ENCODE results near the gene RETREG1.

RETREG1 gene

DNA sequence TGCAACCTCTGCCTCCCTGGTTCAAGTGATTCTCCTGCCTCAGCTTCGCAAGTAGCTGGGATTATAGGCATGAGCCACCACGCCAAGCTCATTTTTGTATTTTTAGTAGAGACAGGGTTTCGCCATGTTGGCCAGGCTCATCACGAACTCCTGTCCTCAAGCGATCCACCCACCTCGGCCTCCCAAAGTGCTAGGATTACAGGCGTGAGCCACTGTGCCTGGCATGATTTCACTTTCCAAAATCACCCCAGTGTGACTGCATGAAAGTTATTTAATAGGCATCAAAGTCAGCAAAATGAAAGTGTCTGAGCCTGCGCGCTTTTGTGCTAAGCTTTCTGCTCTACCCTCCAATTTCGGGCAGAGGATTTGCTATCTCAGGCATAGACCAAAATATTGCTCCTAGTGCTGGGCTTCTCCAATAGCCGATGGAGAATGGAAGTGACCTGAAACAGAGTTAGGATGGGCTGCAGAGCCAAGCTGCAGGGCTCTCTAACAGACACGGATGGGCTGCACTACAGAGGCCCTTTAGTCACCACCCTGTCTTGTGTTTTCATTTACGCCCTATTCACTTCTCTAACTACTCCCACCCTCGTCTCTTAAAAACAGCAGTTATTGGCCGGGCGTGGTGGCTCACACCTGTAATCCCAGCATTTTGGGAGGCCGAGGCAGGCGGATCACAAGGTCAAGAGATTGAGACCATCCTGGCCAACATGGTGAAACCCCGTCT lies 44.3 kb downstream of the RETREG1 start:
- H3K27ac ChIP-seq (ENCODE audit: low read depth, low read length), result no peak overlapping the region
- no peak overlapping the region for H3K9ac ChIP-seq (ENCODE audit: low read depth in 1 of 2, low read length in 2 of 2)
- peaks cover 0 to 6% of the 10 kb centered on the region in 2 donors for H3K4me1 ChIP-seq (ENCODE audit: control insufficient read depth in 1 of 2, insufficient read depth in 2 of 2, low read length in 2 of 2)
- no peak overlapping the region for H3K4me3 ChIP-seq (ENCODE audit: low read depth in 1 of 2, low read length in 2 of 2)
- no peaks in the 10 kb centered on the region for H3K27me3 ChIP-seq (ENCODE audit: control insufficient read depth in 1 of 2, insufficient read depth in 2 of 2, low read length in 2 of 2)
- no peaks in the 10 kb centered on the region for H3K9me3 ChIP-seq (ENCODE audit: control insufficient read depth in 1 of 2, low read length in 2 of 2)
- no peaks in the 10 kb centered on the region for H3K36me3 ChIP-seq (ENCODE audit: control insufficient read depth in 1 of 2, insufficient read depth in 2 of 2, low read length in 2 of 2)

DNA sequence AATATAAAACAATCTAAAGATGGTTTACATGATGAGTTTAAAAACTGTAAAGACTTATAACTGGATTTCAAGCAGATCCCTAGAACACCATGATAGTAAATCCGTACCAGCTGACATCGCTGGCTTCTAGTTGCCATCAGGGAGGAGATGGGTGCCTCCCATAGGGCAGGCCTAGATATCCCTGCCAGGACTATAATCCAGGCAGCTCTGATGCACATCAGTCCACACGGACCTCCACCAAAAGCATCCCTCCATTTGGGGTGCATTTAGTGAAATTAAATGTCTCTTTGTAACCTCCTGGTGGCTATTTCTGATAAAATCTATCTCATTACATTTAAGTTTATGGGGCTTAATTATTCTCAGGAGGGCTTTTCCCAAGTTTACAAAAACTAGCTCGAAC lies 45.8 kb downstream of the RETREG1 start:
- Histone ChIP-seq H3K9ac (ENCODE audit: low read depth in 1 of 2, low read length in 2 of 2) (no peak overlapping the region), H3K36me3 (ENCODE audit: control insufficient read depth in 1 of 2, insufficient read depth in 2 of 2, low read length in 2 of 2) (no peaks in the 10 kb centered on the region)

DNA sequence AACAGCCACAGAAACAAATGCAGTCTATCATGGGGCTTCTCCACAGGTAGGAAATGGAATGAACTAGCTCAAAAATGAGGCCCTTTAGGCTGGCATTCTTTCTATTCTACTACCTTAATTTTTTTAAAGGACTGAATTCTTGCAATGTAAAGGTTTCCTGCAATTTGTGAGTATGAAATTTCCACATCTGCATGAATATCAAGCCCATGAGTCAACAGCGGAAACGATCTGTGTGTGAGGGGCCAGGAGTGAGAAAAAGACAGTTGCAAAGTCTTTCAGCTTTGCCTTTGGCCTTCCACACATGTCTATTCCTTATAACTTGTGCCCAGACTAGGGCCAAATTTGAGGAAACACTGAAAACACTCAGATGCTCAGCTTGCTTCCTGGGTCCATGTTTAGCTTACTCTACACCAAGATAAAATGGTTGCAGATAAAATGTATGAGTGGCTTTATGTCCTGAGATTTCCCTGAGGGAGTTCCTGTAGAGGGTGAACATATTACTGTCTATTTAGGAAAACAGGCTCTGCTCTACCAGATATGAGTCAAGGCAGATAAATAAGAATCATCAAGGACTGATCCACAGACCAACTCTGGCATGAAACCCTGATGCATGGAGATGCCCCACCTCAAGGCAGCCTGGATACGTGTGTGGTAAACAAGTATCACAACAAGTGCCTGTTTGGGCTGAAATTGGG lies 46.5 kb downstream of the RETREG1 start:
- no peaks in the 10 kb centered on the region for H3K27me3 ChIP-seq (ENCODE audit: control insufficient read depth in 1 of 2, insufficient read depth in 2 of 2, low read length in 2 of 2)
- no peak overlapping the region for H3K4me3 ChIP-seq (ENCODE audit: low read depth in 1 of 2, low read length in 2 of 2)
- H3K9me3 ChIP-seq (ENCODE audit: control insufficient read depth in 1 of 2, low read length in 2 of 2), result no peaks in the 10 kb centered on the region
- peaks cover 0 to 6% of the 10 kb centered on the region in 2 donors for H3K4me1 ChIP-seq (ENCODE audit: control insufficient read depth in 1 of 2, insufficient read depth in 2 of 2, low read length in 2 of 2)
- H3K9ac ChIP-seq (ENCODE audit: low read depth in 1 of 2, low read length in 2 of 2), result no peak overlapping the region
- H3K36me3 ChIP-seq (ENCODE audit: control insufficient read depth in 1 of 2, insufficient read depth in 2 of 2, low read length in 2 of 2), result no peaks in the 10 kb centered on the region
- H3K27ac ChIP-seq (ENCODE audit: low read depth, low read length), result no peak overlapping the region

More for the DNA sequence above, 45.8 kb downstream of the RETREG1 start:
- Histone ChIP-seq H3K4me1 (ENCODE audit: control insufficient read depth in 1 of 2, insufficient read depth in 2 of 2, low read length in 2 of 2) (peaks cover 0 to 6% of the 10 kb centered on the region in 2 donors), H3K4me3 (ENCODE audit: low read depth in 1 of 2, low read length in 2 of 2) (no peak overlapping the region), H3K27ac (ENCODE audit: low read depth, low read length) (no peak overlapping the region), H3K9me3 (ENCODE audit: control insufficient read depth in 1 of 2, low read length in 2 of 2) (no peaks in the 10 kb centered on the region), H3K27me3 (ENCODE audit: control insufficient read depth in 1 of 2, insufficient read depth in 2 of 2, low read length in 2 of 2) (no peaks in the 10 kb centered on the region)

DNA sequence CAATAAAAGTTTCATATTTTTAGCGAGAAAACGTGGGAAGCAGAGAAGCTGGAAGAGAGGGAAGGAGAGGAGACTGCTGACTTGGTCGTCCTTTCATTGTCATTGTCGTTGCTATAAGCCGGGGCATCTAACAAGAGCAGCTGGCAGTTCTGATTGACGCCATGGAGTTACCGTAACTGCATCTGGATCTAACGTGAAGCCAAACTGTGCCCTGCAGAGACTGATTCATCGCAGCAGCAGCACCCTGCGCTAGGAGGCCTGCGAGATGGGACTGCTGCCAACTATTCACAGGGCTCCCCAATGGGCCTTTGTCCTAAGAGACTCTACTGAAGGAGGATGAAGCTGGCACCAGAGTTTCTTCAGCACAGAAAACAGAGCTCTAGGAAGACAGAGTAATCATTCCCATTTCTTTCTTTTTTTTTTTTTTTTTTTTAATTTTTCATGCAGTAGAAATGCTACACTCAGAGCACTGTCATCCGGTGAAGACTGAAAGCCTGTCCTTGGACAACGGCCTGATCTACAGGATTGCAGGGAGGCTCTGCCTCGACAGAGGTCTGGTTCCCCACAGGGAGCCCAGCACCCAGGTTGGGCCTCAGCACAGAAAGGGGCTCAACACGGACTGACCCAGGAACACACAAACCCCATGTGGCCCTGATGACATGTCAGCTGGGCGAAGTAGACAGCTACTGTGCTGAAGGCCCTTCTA lies 47.8 kb downstream of the RETREG1 start:
- H3K9ac ChIP-seq (ENCODE audit: low read depth in 1 of 2, low read length in 2 of 2), result no peak overlapping the region
- H3K4me3 ChIP-seq (ENCODE audit: low read depth in 1 of 2, low read length in 2 of 2), result no peak overlapping the region
- H3K4me1 ChIP-seq (ENCODE audit: control insufficient read depth in 1 of 2, insufficient read depth in 2 of 2, low read length in 2 of 2), result peaks cover 0 to 2% of the 10 kb centered on the region in 2 donors
- H3K9me3 ChIP-seq (ENCODE audit: control insufficient read depth in 1 of 2, low read length in 2 of 2), result no peaks in the 10 kb centered on the region
- no peak overlapping the region for H3K27ac ChIP-seq (ENCODE audit: low read depth, low read length)
- no peaks in the 10 kb centered on the region for H3K36me3 ChIP-seq (ENCODE audit: control insufficient read depth in 1 of 2, insufficient read depth in 2 of 2, low read length in 2 of 2)
- no peaks in the 10 kb centered on the region for H3K27me3 ChIP-seq (ENCODE audit: control insufficient read depth in 1 of 2, insufficient read depth in 2 of 2, low read length in 2 of 2)

DNA sequence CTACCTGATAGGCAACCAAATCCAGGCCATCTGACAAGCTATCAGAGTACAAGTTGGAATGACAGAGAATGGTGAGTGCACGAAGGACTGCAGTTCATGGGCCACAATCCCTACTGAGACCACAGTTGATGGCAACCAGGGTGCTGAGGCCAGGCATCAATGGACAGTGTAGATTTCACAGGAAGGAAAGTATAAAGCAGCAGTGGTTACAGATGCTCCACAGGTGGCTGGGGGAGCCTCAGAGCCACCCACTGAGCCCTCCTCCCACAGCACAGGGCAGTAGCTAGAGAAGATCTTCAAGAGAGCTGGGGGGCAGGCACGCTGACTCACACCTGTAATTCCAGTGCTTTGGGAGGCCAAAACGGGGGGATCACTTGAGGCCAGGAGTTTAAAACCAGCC lies 49.4 kb downstream of the RETREG1 start:
- H3K27me3 ChIP-seq (ENCODE audit: control insufficient read depth in 1 of 2, insufficient read depth in 2 of 2, low read length in 2 of 2), result no peaks in the 10 kb centered on the region
- no peaks in the 10 kb centered on the region for H3K36me3 ChIP-seq (ENCODE audit: control insufficient read depth in 1 of 2, insufficient read depth in 2 of 2, low read length in 2 of 2)
- H3K4me1 ChIP-seq (ENCODE audit: control insufficient read depth in 1 of 2, insufficient read depth in 2 of 2, low read length in 2 of 2), result no peaks in the 10 kb centered on the region
- no peaks in the 10 kb centered on the region for H3K9me3 ChIP-seq (ENCODE audit: control insufficient read depth in 1 of 2, low read length in 2 of 2)
- no peak overlapping the region for H3K4me3 ChIP-seq (ENCODE audit: low read depth in 1 of 2, low read length in 2 of 2)
- H3K9ac ChIP-seq (ENCODE audit: low read depth in 1 of 2, low read length in 2 of 2), result no peak overlapping the region
- H3K27ac ChIP-seq (ENCODE audit: low read depth, low read length), result no peak overlapping the region

DNA sequence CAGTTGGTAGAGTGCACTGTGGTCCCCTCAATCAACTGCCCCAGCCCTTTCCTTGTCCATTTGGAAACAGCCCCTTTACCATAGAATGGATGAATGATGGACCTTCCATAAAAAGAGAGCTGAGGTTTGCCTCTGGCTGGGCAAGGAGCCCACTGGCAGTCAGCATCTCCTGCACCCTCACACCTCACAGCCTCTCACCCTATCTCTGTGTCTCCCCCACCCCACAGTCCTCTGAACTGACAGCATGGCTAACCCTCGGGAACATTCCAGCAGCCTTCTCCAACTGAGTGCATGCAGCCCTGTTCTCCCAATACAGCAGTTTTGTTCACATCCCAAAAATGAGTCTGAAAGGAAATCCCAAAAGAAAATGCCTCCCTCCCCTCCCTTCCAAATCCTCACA lies 51.7 kb downstream of the RETREG1 start:
- Histone ChIP-seq H3K36me3 (ENCODE audit: control insufficient read depth in 1 of 2, insufficient read depth in 2 of 2, low read length in 2 of 2) (no peaks in the 10 kb centered on the region), H3K27ac (ENCODE audit: low read depth, low read length) (no peak overlapping the region), H3K27me3 (ENCODE audit: control insufficient read depth in 1 of 2, insufficient read depth in 2 of 2, low read length in 2 of 2) (no peaks in the 10 kb centered on the region), H3K9me3 (ENCODE audit: control insufficient read depth in 1 of 2, low read length in 2 of 2) (no peaks in the 10 kb centered on the region), H3K4me1 (ENCODE audit: control insufficient read depth in 1 of 2, insufficient read depth in 2 of 2, low read length in 2 of 2) (no peaks in the 10 kb centered on the region), H3K9ac (ENCODE audit: low read depth in 1 of 2, low read length in 2 of 2) (no peak overlapping the region), H3K4me3 (ENCODE audit: low read depth in 1 of 2, low read length in 2 of 2) (no peak overlapping the region)

DNA sequence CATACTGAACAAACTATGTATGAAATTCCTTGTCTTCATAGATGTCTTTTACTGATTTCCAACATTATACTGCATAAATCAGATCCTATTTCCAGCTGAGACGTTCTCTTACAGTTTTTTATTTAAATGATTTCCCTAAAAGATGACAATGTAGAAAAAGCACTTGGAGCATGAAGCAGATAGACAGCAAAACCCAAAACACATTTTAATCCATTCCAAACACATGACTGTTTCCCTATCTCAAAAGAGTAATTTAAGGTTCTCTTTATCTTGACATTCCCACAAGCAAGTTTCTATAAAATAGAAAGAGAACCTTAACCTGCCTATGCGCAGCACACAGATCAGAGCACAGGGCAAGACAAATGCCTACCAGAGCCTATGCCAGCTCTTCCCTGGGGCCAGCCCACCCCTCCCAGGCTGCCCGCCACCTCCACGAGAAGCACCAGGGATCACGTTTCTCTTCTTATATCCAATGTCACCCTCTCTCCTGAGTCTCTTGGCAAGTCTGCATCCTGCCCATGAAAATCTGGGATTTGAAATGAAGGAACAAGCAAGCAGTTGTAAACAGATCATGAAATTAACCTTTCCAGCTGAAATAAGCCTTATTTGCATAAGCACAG lies 52.4 kb downstream of the RETREG1 start:
- no peak overlapping the region for H3K9ac ChIP-seq (ENCODE audit: low read depth in 1 of 2, low read length in 2 of 2)
- no peaks in the 10 kb centered on the region for H3K4me1 ChIP-seq (ENCODE audit: control insufficient read depth in 1 of 2, insufficient read depth in 2 of 2, low read length in 2 of 2)
- no peaks in the 10 kb centered on the region for H3K9me3 ChIP-seq (ENCODE audit: control insufficient read depth in 1 of 2, low read length in 2 of 2)
- H3K4me3 ChIP-seq (ENCODE audit: low read depth in 1 of 2, low read length in 2 of 2), result no peak overlapping the region
- H3K27ac ChIP-seq (ENCODE audit: low read depth, low read length), result no peak overlapping the region
- H3K27me3 ChIP-seq (ENCODE audit: control insufficient read depth in 1 of 2, insufficient read depth in 2 of 2, low read length in 2 of 2), result no peaks in the 10 kb centered on the region
- no peaks in the 10 kb centered on the region for H3K36me3 ChIP-seq (ENCODE audit: control insufficient read depth in 1 of 2, insufficient read depth in 2 of 2, low read length in 2 of 2)

DNA sequence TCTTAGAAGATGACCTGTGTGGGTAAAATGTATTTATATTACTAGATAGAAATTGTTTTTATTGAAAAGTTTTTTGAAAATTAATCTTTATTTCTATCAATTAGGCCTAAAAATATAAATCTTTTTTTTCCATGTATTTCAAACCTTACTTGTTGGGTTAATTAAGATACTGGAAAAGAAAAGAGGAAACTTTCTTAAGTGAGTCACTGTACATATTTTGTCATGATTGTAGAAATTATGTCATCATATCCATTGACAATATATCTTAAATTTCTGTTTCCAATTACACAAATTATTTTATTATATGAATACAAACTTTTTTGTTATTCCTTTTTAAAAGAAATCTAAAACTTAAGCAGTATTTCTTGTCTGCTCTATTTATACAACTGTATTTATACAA lies 53.1 kb downstream of the RETREG1 start:
- H3K4me3 ChIP-seq (ENCODE audit: low read depth in 1 of 2, low read length in 2 of 2), result no peak overlapping the region
- H3K27ac ChIP-seq (ENCODE audit: low read depth, low read length), result no peak overlapping the region
- no peaks in the 10 kb centered on the region for H3K36me3 ChIP-seq (ENCODE audit: control insufficient read depth in 1 of 2, insufficient read depth in 2 of 2, low read length in 2 of 2)
- H3K27me3 ChIP-seq (ENCODE audit: control insufficient read depth in 1 of 2, insufficient read depth in 2 of 2, low read length in 2 of 2), result no peaks in the 10 kb centered on the region
- H3K9ac ChIP-seq (ENCODE audit: low read depth in 1 of 2, low read length in 2 of 2), result no peak overlapping the region
- H3K9me3 ChIP-seq (ENCODE audit: control insufficient read depth in 1 of 2, low read length in 2 of 2), result no peaks in the 10 kb centered on the region
- H3K4me1 ChIP-seq (ENCODE audit: control insufficient read depth in 1 of 2, insufficient read depth in 2 of 2, low read length in 2 of 2), result no peaks in the 10 kb centered on the region

DNA sequence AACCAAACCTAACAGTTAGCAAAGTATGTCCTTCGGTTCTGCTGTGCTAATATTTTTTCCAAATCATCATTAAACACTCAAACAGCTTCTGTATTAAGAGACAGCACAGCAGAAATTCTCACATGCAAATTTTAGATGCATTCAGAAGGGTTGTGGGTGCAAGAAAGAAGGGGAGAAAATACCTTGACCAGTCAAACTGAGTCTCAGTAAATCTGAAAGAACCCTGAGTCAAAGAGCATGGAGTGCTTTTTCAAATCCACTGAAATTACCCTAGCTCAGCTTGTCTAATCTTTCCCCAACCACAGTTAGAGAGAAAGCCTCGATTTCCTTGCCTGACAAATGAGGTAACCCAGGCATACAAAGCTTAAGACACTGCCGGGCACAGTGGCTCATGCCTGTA lies 55.1 kb downstream of the RETREG1 start:
- Histone ChIP-seq H3K4me3 (ENCODE audit: low read depth in 1 of 2, low read length in 2 of 2) (no peak overlapping the region), H3K4me1 (ENCODE audit: control insufficient read depth in 1 of 2, insufficient read depth in 2 of 2, low read length in 2 of 2) (no peaks in the 10 kb centered on the region), H3K9ac (ENCODE audit: low read depth in 1 of 2, low read length in 2 of 2) (no peak overlapping the region), H3K36me3 (ENCODE audit: control insufficient read depth in 1 of 2, insufficient read depth in 2 of 2, low read length in 2 of 2) (no peaks in the 10 kb centered on the region), H3K9me3 (ENCODE audit: control insufficient read depth in 1 of 2, low read length in 2 of 2) (no peaks in the 10 kb centered on the region), H3K27me3 (ENCODE audit: control insufficient read depth in 1 of 2, insufficient read depth in 2 of 2, low read length in 2 of 2) (no peaks in the 10 kb centered on the region), H3K27ac (ENCODE audit: low read depth, low read length) (no peak overlapping the region)

DNA sequence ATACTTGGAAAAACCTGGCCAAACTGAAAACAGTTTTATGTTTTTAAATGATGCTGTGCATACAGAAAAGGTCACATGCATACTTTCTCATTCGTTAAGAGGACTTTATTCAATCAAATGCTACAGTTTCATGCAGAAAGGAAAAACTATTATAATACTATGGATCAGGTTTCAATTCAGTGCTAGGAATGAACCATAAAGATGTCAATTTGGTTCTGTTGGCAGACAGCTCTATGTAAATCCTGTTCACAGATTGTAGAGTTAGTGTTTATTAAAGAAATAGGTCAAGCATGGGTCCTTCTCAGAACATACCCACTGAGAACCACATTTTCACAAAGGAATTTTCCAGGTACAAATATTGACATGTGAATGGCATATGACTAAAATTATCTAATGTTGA lies 57.1 kb downstream of the RETREG1 start:
- Histone ChIP-seq H3K27ac (ENCODE audit: low read depth, low read length) (no peak overlapping the region), H3K4me3 (ENCODE audit: low read depth in 1 of 2, low read length in 2 of 2) (no peak overlapping the region), H3K36me3 (ENCODE audit: control insufficient read depth in 1 of 2, insufficient read depth in 2 of 2, low read length in 2 of 2) (no peaks in the 10 kb centered on the region), H3K27me3 (ENCODE audit: control insufficient read depth in 1 of 2, insufficient read depth in 2 of 2, low read length in 2 of 2) (no peaks in the 10 kb centered on the region), H3K4me1 (ENCODE audit: control insufficient read depth in 1 of 2, insufficient read depth in 2 of 2, low read length in 2 of 2) (no peaks in the 10 kb centered on the region), H3K9ac (ENCODE audit: low read depth in 1 of 2, low read length in 2 of 2) (no peak overlapping the region), H3K9me3 (ENCODE audit: control insufficient read depth in 1 of 2, low read length in 2 of 2) (no peaks in the 10 kb centered on the region)

Measured in duodenal mucosa (tissue), 2 donors.